ENCODE data around the gene C3orf52.
A peak's percentile ranks its signal among the peaks of the same experiment; 100 is the strongest.
"Not testable (repeated sequence)": the region's sequence is repeated elsewhere in the genome, so short reads cannot be mapped to it uniquely, and the experiment has no call there.

Gene C3orf52, protein sequence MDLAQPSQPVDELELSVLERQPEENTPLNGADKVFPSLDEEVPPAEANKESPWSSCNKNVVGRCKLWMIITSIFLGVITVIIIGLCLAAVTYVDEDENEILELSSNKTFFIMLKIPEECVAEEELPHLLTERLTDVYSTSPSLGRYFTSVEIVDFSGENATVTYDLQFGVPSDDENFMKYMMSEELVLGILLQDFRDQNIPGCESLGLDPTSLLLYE

DNA sequence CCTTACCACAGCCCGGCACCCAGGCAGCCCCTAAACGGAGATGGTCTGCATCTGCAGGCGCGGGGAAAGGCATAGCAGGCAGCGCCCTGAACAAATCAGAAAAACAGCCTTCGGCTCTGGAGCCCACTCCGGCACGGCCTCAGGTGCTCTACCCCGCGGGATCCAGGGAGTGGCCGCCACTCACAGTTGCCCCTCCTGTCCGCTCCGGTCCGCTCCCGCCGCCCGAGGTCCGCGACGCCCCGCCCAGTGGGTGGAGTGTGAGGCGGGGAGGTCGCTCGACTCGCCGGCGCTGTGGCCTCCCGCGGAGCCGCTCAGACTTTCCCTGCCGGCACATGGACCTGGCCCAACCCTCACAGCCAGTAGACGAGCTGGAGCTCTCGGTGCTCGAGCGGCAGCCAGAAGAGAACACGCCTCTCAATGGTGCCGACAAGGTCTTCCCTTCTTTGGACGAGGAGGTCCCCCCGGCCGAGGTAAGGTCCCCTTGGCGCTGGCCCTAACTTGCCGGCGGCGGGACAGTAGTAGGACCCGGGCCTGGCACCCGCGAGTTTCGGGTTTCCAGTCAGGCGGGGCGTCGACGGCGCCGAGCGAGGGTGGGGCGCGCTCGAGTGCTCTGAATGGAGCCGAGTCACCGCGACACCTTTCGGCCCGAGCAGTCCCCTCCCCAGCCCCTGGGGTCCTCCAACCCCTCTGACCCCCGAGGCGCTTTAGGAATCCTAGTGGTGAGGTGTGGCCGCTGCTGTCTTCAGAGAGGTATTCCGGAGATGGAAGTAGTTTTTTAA, at the start of gene C3orf52:
C3orf52 (plus strand) TSS at position 314 of the 779 bp plus-strand sequence; CDS start at position 333, 19 bp downstream.
- DNase-seq (ENCODE audit: low read depth in 2 of 2): peak in 1 of 2 donors; percentile 3

GRCh38 chr3:112037194-112037593, 49.0 kb upstream of the C3orf52 start:
- DNase-seq (ENCODE audit: low read depth in 2 of 2): not testable (repeated sequence)

- DNase-seq (ENCODE audit: low read depth in 2 of 2): no peak
These were observed 47.3 kb upstream of the C3orf52 start for GRCh38 chr3:112038863-112039262.

DNA sequence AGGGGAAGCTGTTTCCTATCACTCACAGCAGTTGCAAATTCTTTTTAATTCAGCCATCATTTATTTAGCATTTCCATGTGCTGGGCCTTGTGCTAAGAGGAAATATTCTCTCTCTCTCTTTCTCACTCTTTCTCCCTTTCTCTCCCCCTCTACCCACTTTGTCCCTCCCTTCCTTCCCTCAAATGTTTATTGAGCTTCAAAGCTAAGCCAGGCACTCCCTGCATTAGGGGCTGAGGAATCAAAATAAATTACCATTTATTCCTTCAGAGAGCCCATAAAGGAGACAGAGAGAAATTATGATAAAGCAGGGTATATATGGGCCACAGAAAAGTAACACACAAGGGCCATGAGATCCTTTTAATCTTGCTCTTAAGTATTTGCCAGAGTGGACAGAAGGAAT, 44.9 kb upstream of the C3orf52 start:
- no peak for DNase-seq (ENCODE audit: low read depth in 2 of 2)

DNA sequence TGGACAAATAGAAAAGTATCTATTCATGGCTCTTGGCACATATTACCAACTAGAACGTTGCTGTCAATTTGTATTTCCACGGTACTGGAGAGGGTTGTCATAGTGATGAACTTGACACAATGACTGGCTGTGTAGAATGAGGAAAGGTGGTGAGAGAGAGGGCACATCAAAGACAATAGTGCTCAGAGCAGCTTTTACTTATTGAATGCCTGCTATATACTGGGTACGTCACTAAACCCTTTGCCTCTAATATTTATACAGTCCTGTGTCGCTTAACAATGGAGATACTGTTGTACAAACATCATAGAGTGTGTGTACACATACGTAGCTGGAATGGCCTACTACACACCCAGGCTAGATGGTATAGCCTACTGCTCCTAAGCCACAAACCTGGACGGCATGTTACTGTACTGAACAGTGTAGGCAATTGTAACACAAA, 43.3 kb upstream of the C3orf52 start:
- no peak for DNase-seq (ENCODE audit: low read depth in 2 of 2)

DNA sequence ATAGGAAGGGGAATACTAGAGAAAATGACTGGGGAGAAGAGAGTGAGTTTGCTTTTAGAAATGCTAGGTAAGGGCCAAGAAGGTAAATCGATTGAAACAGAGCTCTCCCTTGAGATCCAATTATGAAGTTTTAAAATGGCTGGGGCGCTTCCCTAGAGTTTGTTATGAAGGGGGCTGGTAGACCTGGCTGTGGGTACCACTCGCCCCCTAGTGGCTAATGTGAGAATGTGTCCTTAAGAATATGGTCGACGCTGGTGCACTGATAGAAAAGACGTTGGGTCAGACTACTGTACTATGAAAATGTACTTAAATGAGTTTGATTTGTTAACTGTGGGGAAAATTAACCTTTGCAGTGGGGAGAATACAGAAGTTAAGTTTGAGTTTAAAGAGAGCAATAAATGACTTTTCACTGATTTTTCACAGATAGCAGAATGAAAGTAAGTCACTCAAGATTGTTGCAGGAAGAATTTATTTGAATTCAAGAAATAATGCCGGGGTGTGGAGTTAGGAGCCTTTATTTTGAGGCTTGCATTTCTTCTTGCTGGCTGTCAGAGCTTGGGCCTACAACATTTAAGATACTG, 42.5 kb upstream of the C3orf52 start:
- DNase-seq (ENCODE audit: low read depth in 2 of 2): peak in 1 of 2 donors; percentile 1

DNA sequence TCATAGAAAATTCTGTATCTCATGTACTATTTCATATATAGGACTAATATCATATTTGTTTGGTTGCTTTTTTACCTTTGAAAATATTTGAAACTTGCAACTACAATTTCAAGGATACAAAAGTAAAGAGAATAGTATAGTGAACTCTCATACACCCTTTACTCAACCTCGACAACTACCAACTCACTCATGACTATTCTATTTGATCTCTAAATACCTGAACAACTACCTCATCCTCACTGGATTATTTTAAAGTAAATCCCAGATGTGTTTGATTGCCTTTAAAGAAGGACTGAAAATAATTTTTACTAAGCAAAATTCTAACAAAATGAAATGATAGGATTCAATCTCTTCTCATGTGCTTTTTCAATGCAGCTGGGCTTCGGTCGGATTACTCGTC, 39.6 kb upstream of the C3orf52 start:
- DNase-seq (ENCODE audit: low read depth in 2 of 2): no peak

- DNase-seq (ENCODE audit: low read depth in 2 of 2): no peak
These were observed 38.9 kb upstream of the C3orf52 start for GRCh38 chr3:112047264-112047663.

GRCh38 chr3:112048911-112049310, 37.3 kb upstream of the C3orf52 start:
- no peak for DNase-seq (ENCODE audit: low read depth in 2 of 2)

DNA sequence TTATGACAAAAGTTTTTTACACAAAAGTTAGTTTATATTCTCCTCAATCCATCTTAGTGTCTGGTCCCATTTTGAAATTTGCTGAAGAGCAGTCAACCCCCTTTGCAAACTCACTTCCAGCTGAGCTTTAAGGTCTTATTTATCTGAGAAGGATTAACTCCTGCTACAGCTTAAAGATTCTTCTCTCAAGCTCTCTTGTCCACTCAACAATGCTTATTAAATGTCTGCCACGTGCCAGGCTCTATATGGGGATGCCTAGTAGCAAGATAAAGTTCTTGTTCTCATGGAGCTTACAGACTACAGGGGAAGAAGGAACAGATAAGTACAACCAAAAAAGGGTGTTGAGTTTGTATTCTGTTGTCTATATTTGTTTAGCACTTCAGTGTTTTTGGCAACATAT, 33.0 kb upstream of the C3orf52 start:
- DNase-seq (ENCODE audit: low read depth in 2 of 2): no peak

- DNase-seq (ENCODE audit: low read depth in 2 of 2): no peak
These were observed 29.7 kb upstream of the C3orf52 start for GRCh38 chr3:112056451-112056929.

GRCh38 chr3:112059497-112059896, 26.7 kb upstream of the C3orf52 start:
- DNase-seq (ENCODE audit: low read depth in 2 of 2): no peak

GRCh38 chr3:112061152-112061551, 25.0 kb upstream of the C3orf52 start:
- DNase-seq (ENCODE audit: low read depth in 2 of 2): no peak

GRCh38 chr3:112072387-112073060, 13.7 kb upstream of the C3orf52 start:
- DNase-seq (ENCODE audit: low read depth in 2 of 2): peak in 1 of 2 donors; percentile 41

- DNase-seq (ENCODE audit: low read depth in 2 of 2): no peak
These were observed 12.2 kb upstream of the C3orf52 start for GRCh38 chr3:112074006-112074405.

DNA sequence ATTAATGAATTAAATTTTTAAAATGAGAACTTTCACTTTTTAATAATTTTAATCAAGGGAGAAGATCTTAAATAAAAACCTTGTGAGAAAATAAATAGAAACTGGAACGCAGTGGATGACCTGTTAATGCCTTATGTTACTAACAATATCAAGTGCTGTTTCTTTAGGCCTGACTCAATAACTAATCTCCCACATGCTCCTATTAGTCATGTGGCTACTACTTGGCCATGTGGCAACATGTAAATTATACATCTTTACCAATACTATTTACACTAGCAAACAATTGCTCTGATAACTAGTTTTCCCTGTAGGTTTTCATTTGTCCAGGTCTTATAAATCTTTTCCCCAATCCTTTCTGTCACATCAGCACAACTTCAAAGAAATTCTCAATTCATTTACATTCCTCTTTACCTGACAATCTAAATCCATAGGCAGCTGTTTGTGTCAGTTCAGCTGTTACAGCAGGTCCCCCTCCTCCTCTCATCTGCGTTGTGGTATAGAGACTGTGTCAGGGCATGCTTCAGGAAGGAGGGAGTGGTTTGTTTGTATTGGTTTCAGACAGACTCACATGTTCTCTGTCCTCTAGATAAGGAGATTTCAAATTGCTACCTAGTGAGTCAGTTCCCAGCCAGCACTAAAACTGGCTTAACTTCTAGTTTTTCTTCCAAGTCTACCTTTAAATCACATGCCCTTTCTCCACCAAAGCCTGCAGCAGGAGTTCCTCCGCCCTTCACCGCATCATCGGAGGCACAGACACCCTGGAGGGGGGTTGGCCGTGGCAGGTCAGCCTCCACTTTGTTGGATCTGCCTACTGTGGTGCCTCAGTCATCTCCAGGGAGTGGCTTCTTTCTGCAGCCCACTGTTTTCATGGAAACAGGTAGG, 11.3 kb upstream of the C3orf52 start:
- DNase-seq (ENCODE audit: low read depth in 2 of 2): no peak

GRCh38 chr3:112078125-112079083, 7.8 kb upstream of the C3orf52 start:
- no peak for DNase-seq (ENCODE audit: low read depth in 2 of 2)

DNA sequence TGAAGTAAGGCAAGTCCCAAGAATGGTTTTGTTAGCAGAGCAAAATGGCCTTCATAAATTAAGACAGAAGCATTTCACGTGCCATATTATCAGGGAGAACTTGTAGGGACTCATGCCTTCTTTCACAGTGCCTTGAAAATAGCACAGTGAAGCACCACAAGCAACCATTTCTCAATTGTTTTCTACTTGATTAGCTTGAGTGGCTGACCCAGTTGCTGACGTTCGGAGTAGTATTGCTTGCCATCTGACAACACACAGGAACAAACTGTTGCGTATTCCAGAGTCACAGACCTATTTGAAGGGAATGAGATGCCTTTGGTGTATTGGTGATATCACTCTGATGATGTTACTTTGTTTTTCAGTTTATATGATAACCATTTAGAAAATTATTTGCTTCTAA, 3.0 kb upstream of the C3orf52 start:
- DNase-seq (ENCODE audit: low read depth in 2 of 2): no peak

- DNase-seq (ENCODE audit: low read depth in 2 of 2): no peak
These were observed 1.0 kb upstream of the C3orf52 start for GRCh38 chr3:112084980-112085705.
